IMR-90 (cell line): ENCODE results near the gene EML6. TPM values are rescaled to one million over a fixed set of nuclear protein-coding genes. Genes with fewer than 3 reads are reported as not detected.
A peak's percentile ranks its signal among the peaks of the same experiment; 100 is the strongest.

Experiments used
- ATAC-seq: fragments of 200-7000 bp; cut with Tn5 transposase; 2 replicates; pipeline ENCODE4 v1.9.1; 2020; ENCODE audit warnings: low read depth, mild to moderate bottlenecking, moderate library complexity
- BruUV-seq: library from RNA; stranded (reverse); fragments of 400-500 nt; replicated peaks from 2 replicates; lab custom pipeline; 2021; lab: Mats Ljungman, UMichigan
- CTCF ChIA-PET: fragments of 300-600 bp; formaldehyde crosslinking; extraction: SDS; loops from one replicate; lab custom pipeline; 2021; ENCODE audit warnings: antibody characterized with exemption; lab: Yijun Ruan, JAX
- POLR2A ChIA-PET: fragments of 300-600 bp; sonication (Branson Sonifier 250); formaldehyde crosslinking; loops from one replicate; lab custom pipeline; 2022; ENCODE audit warnings: antibody characterized with exemption; ENCODE audit not compliant: unreplicated experiment; lab: Charles Lee
- DNase-seq: peaks from one replicate; pipeline ENCODE4 v3.0.0; 2013
- H2AFZ ChIP-seq: replicated peaks from 2 replicates; pipeline ENCODE3; 2013; ENCODE audit warnings: low read length, mild to moderate bottlenecking; ENCODE audit not compliant: poor library complexity
- H2AK5ac ChIP-seq: 2 replicates; pipeline ENCODE4 v1.6.1; 2013; ENCODE audit warnings: low read depth, low read length, inconsistent platforms
- H2AK9ac ChIP-seq: replicated peaks from 2 replicates; pipeline ENCODE3; 2013; ENCODE audit warnings: mild to moderate bottlenecking, low read depth, low read length, moderate library complexity; ENCODE audit not compliant: poor library complexity
- H2BK120ac ChIP-seq: 2 replicates; pipeline ENCODE4 v1.6.1; 2013; ENCODE audit warnings: low read depth, low read length, inconsistent platforms
- H2BK15ac ChIP-seq: 3 replicates; pipeline ENCODE4 v1.6.1; 2013; ENCODE audit warnings: low read depth, low read length, inconsistent platforms
- H2BK20ac ChIP-seq: 2 replicates; pipeline ENCODE4 v1.6.1; 2013; ENCODE audit warnings: low read depth, mild to moderate bottlenecking, inconsistent platforms, low read length, moderate library complexity
- H2BK5ac ChIP-seq: 2 replicates; pipeline ENCODE4 v1.6.1; 2013; ENCODE audit warnings: mild to moderate bottlenecking, low read depth, low read length, inconsistent platforms; ENCODE audit not compliant: poor library complexity, severe bottlenecking
- H3K14ac ChIP-seq: replicated peaks from 2 replicates; pipeline ENCODE4 v1.6.1; 2013; ENCODE audit warnings: low read depth, low read length, inconsistent platforms
- H3K18ac ChIP-seq: 2 replicates; pipeline ENCODE4 v1.6.1; 2013; ENCODE audit warnings: low read depth, low read length, control low read depth
- H3K23ac ChIP-seq: 2 replicates; pipeline ENCODE4 v1.6.1; 2013; ENCODE audit warnings: low read depth, low read length, inconsistent platforms
- H3K27ac ChIP-seq: 2 replicates; pipeline ENCODE4 v1.5.1; 2013; ENCODE audit warnings: mild to moderate bottlenecking, control low read depth, low read length; ENCODE audit not compliant: insufficient read depth
- H3K27me3 ChIP-seq: 2 replicates; pipeline ENCODE4 v1.6.1; 2013; ENCODE audit warnings: low read length; ENCODE audit not compliant: control insufficient read depth, insufficient read depth
- H3K36me3 ChIP-seq: 2 replicates; pipeline ENCODE4 v1.6.1; 2013; ENCODE audit warnings: low read length, mixed read lengths; ENCODE audit not compliant: control insufficient read depth, insufficient read depth
- H3K4ac ChIP-seq: 2 replicates; pipeline ENCODE4 v1.6.1; 2013; ENCODE audit warnings: low read depth, low read length, inconsistent platforms
- H3K4me1 ChIP-seq: 2 replicates; pipeline ENCODE4 v1.6.1; 2013; ENCODE audit warnings: low read length, mixed read lengths; ENCODE audit not compliant: control insufficient read depth, insufficient read depth
- H3K4me2 ChIP-seq: 2 replicates; pipeline ENCODE4 v1.6.1; 2013; ENCODE audit warnings: low read depth, mild to moderate bottlenecking, control low read depth, low read length, moderate library complexity
- H3K4me3 ChIP-seq: 2 replicates; pipeline ENCODE4 v1.5.1; 2013; ENCODE audit warnings: low read depth, mild to moderate bottlenecking, control low read depth, low read length, moderate library complexity; ENCODE audit not compliant: insufficient read depth
- H3K56ac ChIP-seq: 2 replicates; pipeline ENCODE4 v1.6.1; 2013; ENCODE audit warnings: low read length, inconsistent platforms; ENCODE audit not compliant: insufficient read depth; ENCODE audit errors: extremely low read depth
- H3K79me1 ChIP-seq, 2 experiments: 2 replicates each; pipeline ENCODE4 v1.6.1; 2013; ENCODE audit warnings: low read length in 2 of 2, inconsistent platforms in 1 of 2, low read depth in 1 of 2
- H3K9ac ChIP-seq: 2 replicates; pipeline ENCODE4 v1.6.1; 2013; ENCODE audit warnings: low read depth, low read length, control low read depth
- H3K9me1 ChIP-seq: 2 replicates; pipeline ENCODE4 v1.6.1; 2013; ENCODE audit warnings: low read length, inconsistent platforms; ENCODE audit not compliant: insufficient read depth
- H3K9me3 ChIP-seq: 2 replicates; pipeline ENCODE4 v1.6.1; 2013; ENCODE audit warnings: low read length; ENCODE audit not compliant: control insufficient read depth, insufficient read depth
- H4K20me1 ChIP-seq: 2 replicates; pipeline ENCODE4 v1.6.1; 2013; ENCODE audit warnings: low read length, inconsistent platforms; ENCODE audit not compliant: insufficient read depth
- H4K5ac ChIP-seq: 2 replicates; pipeline ENCODE4 v1.6.1; 2013; ENCODE audit warnings: mild to moderate bottlenecking, low read depth, low read length, control low read depth
- H4K8ac ChIP-seq, 2 experiments: 2 replicates each; pipeline ENCODE4 v1.6.1; 2013; ENCODE audit warnings: low read depth in 2 of 2, low read length in 2 of 2, control low read depth in 1 of 2, inconsistent platforms in 1 of 2
- H4K91ac ChIP-seq: 2 replicates; pipeline ENCODE4 v1.6.1; 2013; ENCODE audit warnings: low read depth, low read length, inconsistent platforms; ENCODE audit not compliant: insufficient read depth
- CEBPB ChIP-seq: IDR thresholded peaks from 2 replicates; pipeline ENCODE4 v1.6.1; 2012; ENCODE audit warnings: low read depth, low read length, improper control_type of control experiment
- CHD1 ChIP-seq: IDR thresholded peaks from 2 replicates; pipeline ENCODE4 v1.6.1; 2012; ENCODE audit warnings: low read depth, low read length, improper control_type of control experiment
- FOS ChIP-seq: fragments of 150-350 bp; IDR thresholded peaks from 2 replicates; pipeline ENCODE4 v1.6.1; 2016; ENCODE audit warnings: low read depth, low read length
- MXI1 ChIP-seq: IDR thresholded peaks from 2 replicates; pipeline ENCODE4 v1.6.1; 2012; ENCODE audit warnings: low read depth, mild to moderate bottlenecking, low read length, moderate library complexity, borderline replicate concordance
- POLR2A ChIP-seq: IDR thresholded peaks from 2 replicates; pipeline ENCODE4 v1.6.1; 2012; ENCODE audit warnings: mild to moderate bottlenecking, low read depth, low read length
- RAD21 ChIP-seq: IDR thresholded peaks from 2 replicates; pipeline ENCODE4 v1.6.1; 2012; ENCODE audit warnings: low read length, improper control_type of control experiment
- RFX5 ChIP-seq: IDR thresholded peaks from 2 replicates; pipeline ENCODE4 v1.8.0; 2012; ENCODE audit warnings: low read depth, mild to moderate bottlenecking, low read length, moderate library complexity
- WGBS, 2 experiments: methylation state at CpG; one replicate each; pipeline versions ENCODE4 v1.1.5 to v1.1.7; 2013; ENCODE audit warnings: missing lambda C conversion rate in 2 of 2; ENCODE audit not compliant: insufficient read length in 1 of 2; ENCODE audit errors: extremely low coverage in 2 of 2; 5-methylcytosine and 5-hydroxymethylcytosine counted together
- dilution Hi-C: fragments of 300-500 bp; cut with HindIII; formaldehyde crosslinking; loops from one replicate; pipeline ENCODE4 v1.14.3; 2018; ENCODE audit warnings: low sequenced_read_pairs; ENCODE audit not compliant: unreplicated experiment
- in situ Hi-C: fragments of 300-500 bp; cut with MboI; formaldehyde crosslinking; loops from 3 replicates; pipeline ENCODE4 v1.14.3; 2019; ENCODE audit warnings: low sequenced_read_pairs, inconsistent platforms, mixed read lengths
- intact Hi-C: fragments of 100-400 bp; cut with micrococcal nuclease; formaldehyde crosslinking; loops from 2 replicates; pipeline ENCODE4 v1.10.0; 2022
- polyA plus RNA-seq, 3 experiments: library from polyadenylated mRNA; depleted of rRNA; stranded (reverse); fragments of >200 nt; gene quantifications; 2 replicates each; pipeline ENCODE4 v1.2.3, GENCODE V29; 2012; ENCODE audit warnings: low replicate concordance in 1 of 3
- total RNA-seq: library from RNA; depleted of rRNA; stranded (reverse); fragments of >200 nt; gene quantifications from 2 replicates; pipeline ENCODE4 v1.2.3, GENCODE V29; 2012
- TF ChIP-seq, protein P1 (sequence below): fragments of 150-350 bp; IDR thresholded peaks from 2 replicates; pipeline ENCODE4 v1.6.1; 2017; ENCODE audit warnings: mild to moderate bottlenecking, antibody characterized with exemption, low read length, low read depth
- TF ChIP-seq, protein P2 (sequence below): fragments of 150-350 bp; IDR thresholded peaks from 2 replicates; pipeline ENCODE4 v1.6.1; 2016; ENCODE audit warnings: low read depth, mild to moderate bottlenecking, low read length, moderate library complexity, borderline replicate concordance

EML6 gene
- total and polyA plus RNA-seq, 2 of the 4 experiments (the other 2 are of a cell fraction), result 0.18 to 0.19 TPM

DNA sequence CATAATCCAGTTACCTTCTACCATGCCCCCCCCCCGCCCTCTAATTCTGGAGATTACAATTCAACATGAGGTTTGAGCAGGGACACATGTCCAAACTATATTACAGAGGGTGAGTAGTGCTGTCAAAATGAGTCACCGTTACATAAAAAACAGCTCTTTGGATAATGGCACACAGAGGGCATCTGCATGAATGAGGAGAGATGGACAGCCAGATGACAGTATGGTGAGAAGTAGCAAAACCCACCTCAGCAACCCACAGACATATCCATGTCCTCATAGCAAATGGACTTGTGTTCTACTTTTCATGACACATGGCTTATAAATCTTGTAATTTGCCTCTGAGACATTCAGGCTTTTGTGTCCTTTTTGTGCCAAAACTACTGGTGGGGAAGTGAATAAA is 132.0 kb downstream of the EML6 start:
- no peak for ATAC-seq
- no peak overlapping the region for H3K23ac ChIP-seq
- no peaks in the 10 kb centered on the region for H4K20me1 ChIP-seq
- no peak overlapping the region for H2AFZ ChIP-seq
- no peak overlapping the region for H2AK5ac ChIP-seq
- H2BK20ac ChIP-seq, result no peak overlapping the region
- no peaks in the 10 kb centered on the region for H3K36me3 ChIP-seq
- DNase-seq, result peak; percentile 20
- H4K91ac ChIP-seq, result no peak overlapping the region
- H3K4me2 ChIP-seq, result no peak overlapping the region
- no peak overlapping the region for H3K56ac ChIP-seq
- H2BK15ac ChIP-seq, result no peak overlapping the region
- H4K8ac ChIP-seq, result no peak overlapping the region
- H3K4me3 ChIP-seq, result no peak overlapping the region
- TF ChIP-seq, protein P1, sequence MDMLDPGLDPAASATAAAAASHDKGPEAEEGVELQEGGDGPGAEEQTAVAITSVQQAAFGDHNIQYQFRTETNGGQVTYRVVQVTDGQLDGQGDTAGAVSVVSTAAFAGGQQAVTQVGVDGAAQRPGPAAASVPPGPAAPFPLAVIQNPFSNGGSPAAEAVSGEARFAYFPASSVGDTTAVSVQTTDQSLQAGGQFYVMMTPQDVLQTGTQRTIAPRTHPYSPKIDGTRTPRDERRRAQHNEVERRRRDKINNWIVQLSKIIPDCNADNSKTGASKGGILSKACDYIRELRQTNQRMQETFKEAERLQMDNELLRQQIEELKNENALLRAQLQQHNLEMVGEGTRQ, result no peak
- TF ChIP-seq RFX5 (no peak), CEBPB (no peak), POLR2A (no peak), RAD21 (no peak), FOS (no peak), MXI1 (no peak), CHD1 (no peak)
- TF ChIP-seq, protein P2, sequence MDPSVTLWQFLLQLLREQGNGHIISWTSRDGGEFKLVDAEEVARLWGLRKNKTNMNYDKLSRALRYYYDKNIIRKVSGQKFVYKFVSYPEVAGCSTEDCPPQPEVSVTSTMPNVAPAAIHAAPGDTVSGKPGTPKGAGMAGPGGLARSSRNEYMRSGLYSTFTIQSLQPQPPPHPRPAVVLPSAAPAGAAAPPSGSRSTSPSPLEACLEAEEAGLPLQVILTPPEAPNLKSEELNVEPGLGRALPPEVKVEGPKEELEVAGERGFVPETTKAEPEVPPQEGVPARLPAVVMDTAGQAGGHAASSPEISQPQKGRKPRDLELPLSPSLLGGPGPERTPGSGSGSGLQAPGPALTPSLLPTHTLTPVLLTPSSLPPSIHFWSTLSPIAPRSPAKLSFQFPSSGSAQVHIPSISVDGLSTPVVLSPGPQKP, result no peak
- no peak overlapping the region for H3K4ac ChIP-seq
- WGBS, 2 experiments, result no CpG with 5 or more reads among the region's 2 CpGs
- ChIA-PET POLR2A (no interaction called here), CTCF (interaction anchor here (0.6 kb wide), 1 partner anchor 31 kb away, joined by 6 read pairs; no protein-coding TSS in a partner anchor)
- no peak overlapping the region for H4K5ac ChIP-seq
- no peak overlapping the region for H3K9ac ChIP-seq
- no peaks in the 10 kb centered on the region for H3K79me1 ChIP-seq
- H3K27ac ChIP-seq, result no peak overlapping the region
- intact Hi-C loops (no loop called here), dilution Hi-C loops (no loop called here), in situ Hi-C loops (no loop called here)
- no peaks in the 10 kb centered on the region for H3K9me3 ChIP-seq
- H2BK120ac ChIP-seq, result no peak overlapping the region
- H3K9me1 ChIP-seq, result peaks cover 4% of the 10 kb centered on the region
- H2BK5ac ChIP-seq, result no peak overlapping the region
- no peak overlapping the region for H3K18ac ChIP-seq
- no peaks in the 10 kb centered on the region for H3K27me3 ChIP-seq
- BruUV-seq, result no TSS peak
- peaks cover 2% of the 10 kb centered on the region for H3K4me1 ChIP-seq
- no peak overlapping the region for H3K14ac ChIP-seq
- H2AK9ac ChIP-seq, result no peak overlapping the region
